SK-N-SH treated with all-trans-retinoic acid at 6 μM for 48 hours (cell line): ENCODE measurements around the gene KIRREL3.

ENCODE experiments used
- ATAC-seq: fragments of 200-7000 bp; cut with Tn5 transposase; 3 replicates; pipeline ENCODE4 v1.9.1; 2020; ENCODE audit warnings: mild to moderate bottlenecking, moderate library complexity
- ARNTL ChIP-seq: fragments of 450-650 bp; formaldehyde crosslinking; IDR thresholded peaks from 2 replicates; pipeline ENCODE4 v1.5.0; 2020; ENCODE audit warnings: low read depth, mild to moderate bottlenecking, moderate library complexity, borderline replicate concordance
- BACH2 ChIP-seq: fragments of 250-450 bp; sonication (Bioruptor Pico); IDR thresholded peaks from 2 replicates; pipeline ENCODE4 v1.9.0; 2021; ENCODE audit warnings: mild to moderate bottlenecking, borderline replicate concordance
- CSDC2 ChIP-seq: fragments of 250-450 bp; sonication (Bioruptor Pico); IDR thresholded peaks from 2 replicates; pipeline ENCODE4 v1.5.0; 2020; ENCODE audit warnings: mild to moderate bottlenecking, moderate library complexity
- ESRRG ChIP-seq: fragments of 250-450 bp; sonication (Bioruptor Pico); IDR thresholded peaks from 2 replicates; pipeline ENCODE4 v1.6.1; 2021; ENCODE audit warnings: mild to moderate bottlenecking
- GLIS3 ChIP-seq: fragments of 250-450 bp; sonication (Bioruptor Pico); IDR thresholded peaks from 2 replicates; pipeline ENCODE4 v1.5.0; 2020; ENCODE audit warnings: mild to moderate bottlenecking, moderate library complexity
- ISL1 ChIP-seq: fragments of 250-450 bp; sonication (Bioruptor Pico); IDR thresholded peaks from 2 replicates; pipeline ENCODE4 v2.1.2; 2022; ENCODE audit warnings: mild to moderate bottlenecking, moderate library complexity
- OSR1 ChIP-seq: fragments of 250-450 bp; sonication (Bioruptor Pico); IDR thresholded peaks from 2 replicates; pipeline ENCODE4 v1.8.0; 2022; ENCODE audit warnings: moderate library complexity, mild to moderate bottlenecking, inconsistent platforms
- PPARA ChIP-seq: fragments of 250-450 bp; sonication (Bioruptor Pico); IDR thresholded peaks from 2 replicates; pipeline ENCODE4 v1.5.0; 2020; ENCODE audit warnings: mild to moderate bottlenecking, borderline replicate concordance
- RARB ChIP-seq: fragments of 250-450 bp; sonication (Bioruptor Pico); IDR thresholded peaks from 2 replicates; pipeline ENCODE4 v1.8.0; 2021; ENCODE audit warnings: mild to moderate bottlenecking, moderate library complexity
- TCF4 ChIP-seq: fragments of 250-450 bp; sonication (Bioruptor Pico); IDR thresholded peaks from 2 replicates; pipeline ENCODE4 v1.8.0; 2021; ENCODE audit warnings: mild to moderate bottlenecking, moderate library complexity, borderline replicate concordance
- TOX ChIP-seq: fragments of 250-450 bp; sonication (Bioruptor Pico); IDR thresholded peaks from 2 replicates; pipeline ENCODE4 v1.8.0; 2021; ENCODE audit warnings: mild to moderate bottlenecking, moderate library complexity, borderline replicate concordance
- ZC3H10 ChIP-seq: fragments of 250-450 bp; sonication (Bioruptor Pico); IDR thresholded peaks from 2 replicates; pipeline ENCODE4 v1.5.1; 2021; ENCODE audit warnings: mild to moderate bottlenecking, moderate library complexity
- ZFP3 ChIP-seq: fragments of 250-450 bp; sonication (Bioruptor Pico); IDR thresholded peaks from 2 replicates; pipeline ENCODE4 v1.5.0; 2020; ENCODE audit warnings: mild to moderate bottlenecking, moderate library complexity
- ZFP30 ChIP-seq: fragments of 450-650 bp; formaldehyde crosslinking; IDR thresholded peaks from 2 replicates; pipeline ENCODE4 v1.5.0; 2022; ENCODE audit warnings: mild to moderate bottlenecking, moderate library complexity
- ZNF565 ChIP-seq: fragments of 450-650 bp; formaldehyde crosslinking; conservative IDR thresholded peaks from 2 replicates; pipeline ENCODE4 v1.5.0; 2020; ENCODE audit warnings: low read depth, mild to moderate bottlenecking, moderate library complexity
- ZNF70 ChIP-seq: fragments of 450-650 bp; formaldehyde crosslinking; IDR thresholded peaks from 2 replicates; pipeline ENCODE4 v1.5.0; 2020; ENCODE audit warnings: mild to moderate bottlenecking, moderate library complexity
- ZNF8 ChIP-seq: fragments of 450-650 bp; formaldehyde crosslinking; IDR thresholded peaks from 2 replicates; pipeline ENCODE4 v1.5.0; 2020; ENCODE audit warnings: mild to moderate bottlenecking, moderate library complexity
- TF ChIP-seq, protein P1 (sequence below): fragments of 250-450 bp; sonication (Bioruptor Pico); IDR thresholded peaks from 2 replicates; pipeline ENCODE4 v1.5.1; 2021; ENCODE audit warnings: mild to moderate bottlenecking, moderate library complexity
- TF ChIP-seq, protein P2 (sequence below): fragments of 250-450 bp; sonication (Bioruptor Pico); IDR thresholded peaks from 2 replicates; pipeline ENCODE4 v1.5.0; 2020; ENCODE audit warnings: mild to moderate bottlenecking, moderate library complexity
- TF ChIP-seq, protein P3 (sequence below): fragments of 250-450 bp; sonication (Bioruptor Pico); IDR thresholded peaks from 2 replicates; pipeline ENCODE4 v1.8.0; 2021; ENCODE audit warnings: low read depth, mild to moderate bottlenecking, moderate library complexity, borderline replicate concordance
- TF ChIP-seq, protein P4 (sequence below): fragments of 250-450 bp; sonication (Bioruptor Pico); IDR thresholded peaks from 2 replicates; pipeline ENCODE4 v1.8.0; 2020; ENCODE audit warnings: mild to moderate bottlenecking, moderate library complexity, borderline replicate concordance
- TF ChIP-seq, protein P5 (sequence below): fragments of 250-450 bp; sonication (Bioruptor Pico); IDR thresholded peaks from 2 replicates; pipeline ENCODE4 v1.5.1; 2020; ENCODE audit warnings: low read depth, mild to moderate bottlenecking, moderate library complexity

KIRREL3 gene

DNA sequence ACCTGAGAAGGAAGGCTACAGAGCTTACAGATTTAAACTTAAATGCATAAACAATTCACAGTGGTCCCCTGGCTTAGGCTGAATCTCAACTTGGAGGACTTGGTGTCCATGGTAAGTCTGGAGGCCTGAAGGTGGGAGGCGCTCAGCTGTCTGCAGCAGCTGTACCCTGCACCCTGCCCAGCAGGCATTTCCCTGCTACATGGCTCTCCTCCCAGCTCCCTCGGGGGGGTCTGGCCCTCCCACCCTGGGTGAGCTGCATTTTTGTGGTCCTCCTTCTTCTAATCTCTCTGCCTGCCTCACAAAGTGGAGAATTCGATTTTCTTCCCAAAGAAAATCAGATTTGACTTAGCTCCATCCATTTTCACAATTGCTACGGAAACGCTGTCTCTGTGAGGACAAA, 273.2 kb downstream of the KIRREL3 start:
- TF ChIP-seq ARNTL (no peak), TCF4 (CRISPR knock-in tag) (no peak), ZFP30 (CRISPR knock-in tag) (no peak), GLIS3 (CRISPR knock-in tag) (no peak), ZNF565 (CRISPR knock-in tag) (no peak), ZNF70 (CRISPR knock-in tag) (no peak), ESRRG (CRISPR knock-in tag) (no peak), ZFP3 (no peak), RARB (CRISPR knock-in tag) (no peak), TOX (CRISPR knock-in tag) (no peak), CSDC2 (CRISPR knock-in tag) (no peak), BACH2 (CRISPR knock-in tag) (no peak), ZNF8 (no peak), PPARA (CRISPR knock-in tag) (no peak), ISL1 (CRISPR knock-in tag) (no peak)
- TF ChIP-seq, protein P1, sequence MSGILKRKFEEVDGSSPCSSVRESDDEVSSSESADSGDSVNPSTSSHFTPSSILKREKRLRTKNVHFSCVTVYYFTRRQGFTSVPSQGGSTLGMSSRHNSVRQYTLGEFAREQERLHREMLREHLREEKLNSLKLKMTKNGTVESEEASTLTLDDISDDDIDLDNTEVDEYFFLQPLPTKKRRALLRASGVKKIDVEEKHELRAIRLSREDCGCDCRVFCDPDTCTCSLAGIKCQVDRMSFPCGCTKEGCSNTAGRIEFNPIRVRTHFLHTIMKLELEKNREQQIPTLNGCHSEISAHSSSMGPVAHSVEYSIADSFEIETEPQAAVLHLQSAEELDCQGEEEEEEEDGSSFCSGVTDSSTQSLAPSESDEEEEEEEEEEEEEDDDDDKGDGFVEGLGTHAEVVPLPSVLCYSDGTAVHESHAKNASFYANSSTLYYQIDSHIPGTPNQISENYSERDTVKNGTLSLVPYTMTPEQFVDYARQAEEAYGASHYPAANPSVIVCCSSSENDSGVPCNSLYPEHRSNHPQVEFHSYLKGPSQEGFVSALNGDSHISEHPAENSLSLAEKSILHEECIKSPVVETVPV (CRISPR knock-in tag): no peak
- TF ChIP-seq, protein P2, sequence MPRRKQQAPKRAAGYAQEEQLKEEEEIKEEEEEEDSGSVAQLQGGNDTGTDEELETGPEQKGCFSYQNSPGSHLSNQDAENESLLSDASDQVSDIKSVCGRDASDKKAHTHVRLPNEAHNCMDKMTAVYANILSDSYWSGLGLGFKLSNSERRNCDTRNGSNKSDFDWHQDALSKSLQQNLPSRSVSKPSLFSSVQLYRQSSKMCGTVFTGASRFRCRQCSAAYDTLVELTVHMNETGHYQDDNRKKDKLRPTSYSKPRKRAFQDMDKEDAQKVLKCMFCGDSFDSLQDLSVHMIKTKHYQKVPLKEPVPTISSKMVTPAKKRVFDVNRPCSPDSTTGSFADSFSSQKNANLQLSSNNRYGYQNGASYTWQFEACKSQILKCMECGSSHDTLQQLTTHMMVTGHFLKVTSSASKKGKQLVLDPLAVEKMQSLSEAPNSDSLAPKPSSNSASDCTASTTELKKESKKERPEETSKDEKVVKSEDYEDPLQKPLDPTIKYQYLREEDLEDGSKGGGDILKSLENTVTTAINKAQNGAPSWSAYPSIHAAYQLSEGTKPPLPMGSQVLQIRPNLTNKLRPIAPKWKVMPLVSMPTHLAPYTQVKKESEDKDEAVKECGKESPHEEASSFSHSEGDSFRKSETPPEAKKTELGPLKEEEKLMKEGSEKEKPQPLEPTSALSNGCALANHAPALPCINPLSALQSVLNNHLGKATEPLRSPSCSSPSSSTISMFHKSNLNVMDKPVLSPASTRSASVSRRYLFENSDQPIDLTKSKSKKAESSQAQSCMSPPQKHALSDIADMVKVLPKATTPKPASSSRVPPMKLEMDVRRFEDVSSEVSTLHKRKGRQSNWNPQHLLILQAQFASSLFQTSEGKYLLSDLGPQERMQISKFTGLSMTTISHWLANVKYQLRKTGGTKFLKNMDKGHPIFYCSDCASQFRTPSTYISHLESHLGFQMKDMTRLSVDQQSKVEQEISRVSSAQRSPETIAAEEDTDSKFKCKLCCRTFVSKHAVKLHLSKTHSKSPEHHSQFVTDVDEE: no peak
- TF ChIP-seq, protein P3, sequence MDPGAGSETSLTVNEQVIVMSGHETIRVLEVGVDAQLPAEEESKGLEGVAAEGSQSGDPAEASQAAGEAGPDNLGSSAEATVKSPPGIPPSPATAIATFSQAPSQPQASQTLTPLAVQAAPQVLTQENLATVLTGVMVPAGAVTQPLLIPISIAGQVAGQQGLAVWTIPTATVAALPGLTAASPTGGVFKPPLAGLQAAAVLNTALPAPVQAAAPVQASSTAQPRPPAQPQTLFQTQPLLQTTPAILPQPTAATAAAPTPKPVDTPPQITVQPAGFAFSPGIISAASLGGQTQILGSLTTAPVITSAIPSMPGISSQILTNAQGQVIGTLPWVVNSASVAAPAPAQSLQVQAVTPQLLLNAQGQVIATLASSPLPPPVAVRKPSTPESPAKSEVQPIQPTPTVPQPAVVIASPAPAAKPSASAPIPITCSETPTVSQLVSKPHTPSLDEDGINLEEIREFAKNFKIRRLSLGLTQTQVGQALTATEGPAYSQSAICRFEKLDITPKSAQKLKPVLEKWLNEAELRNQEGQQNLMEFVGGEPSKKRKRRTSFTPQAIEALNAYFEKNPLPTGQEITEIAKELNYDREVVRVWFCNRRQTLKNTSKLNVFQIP (CRISPR knock-in tag): no peak
- TF ChIP-seq, protein P4, sequence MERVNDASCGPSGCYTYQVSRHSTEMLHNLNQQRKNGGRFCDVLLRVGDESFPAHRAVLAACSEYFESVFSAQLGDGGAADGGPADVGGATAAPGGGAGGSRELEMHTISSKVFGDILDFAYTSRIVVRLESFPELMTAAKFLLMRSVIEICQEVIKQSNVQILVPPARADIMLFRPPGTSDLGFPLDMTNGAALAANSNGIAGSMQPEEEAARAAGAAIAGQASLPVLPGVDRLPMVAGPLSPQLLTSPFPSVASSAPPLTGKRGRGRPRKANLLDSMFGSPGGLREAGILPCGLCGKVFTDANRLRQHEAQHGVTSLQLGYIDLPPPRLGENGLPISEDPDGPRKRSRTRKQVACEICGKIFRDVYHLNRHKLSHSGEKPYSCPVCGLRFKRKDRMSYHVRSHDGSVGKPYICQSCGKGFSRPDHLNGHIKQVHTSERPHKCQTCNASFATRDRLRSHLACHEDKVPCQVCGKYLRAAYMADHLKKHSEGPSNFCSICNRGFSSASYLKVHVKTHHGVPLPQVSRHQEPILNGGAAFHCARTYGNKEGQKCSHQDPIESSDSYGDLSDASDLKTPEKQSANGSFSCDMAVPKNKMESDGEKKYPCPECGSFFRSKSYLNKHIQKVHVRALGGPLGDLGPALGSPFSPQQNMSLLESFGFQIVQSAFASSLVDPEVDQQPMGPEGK (CRISPR knock-in tag): no peak
- TF ChIP-seq, protein P5, sequence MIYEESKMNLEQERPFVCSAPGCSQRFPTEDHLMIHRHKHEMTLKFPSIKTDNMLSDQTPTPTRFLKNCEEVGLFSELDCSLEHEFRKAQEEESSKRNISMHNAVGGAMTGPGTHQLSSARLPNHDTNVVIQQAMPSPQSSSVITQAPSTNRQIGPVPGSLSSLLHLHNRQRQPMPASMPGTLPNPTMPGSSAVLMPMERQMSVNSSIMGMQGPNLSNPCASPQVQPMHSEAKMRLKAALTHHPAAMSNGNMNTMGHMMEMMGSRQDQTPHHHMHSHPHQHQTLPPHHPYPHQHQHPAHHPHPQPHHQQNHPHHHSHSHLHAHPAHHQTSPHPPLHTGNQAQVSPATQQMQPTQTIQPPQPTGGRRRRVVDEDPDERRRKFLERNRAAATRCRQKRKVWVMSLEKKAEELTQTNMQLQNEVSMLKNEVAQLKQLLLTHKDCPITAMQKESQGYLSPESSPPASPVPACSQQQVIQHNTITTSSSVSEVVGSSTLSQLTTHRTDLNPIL (CRISPR knock-in tag): no peak
- ATAC-seq: no peak

DNA sequence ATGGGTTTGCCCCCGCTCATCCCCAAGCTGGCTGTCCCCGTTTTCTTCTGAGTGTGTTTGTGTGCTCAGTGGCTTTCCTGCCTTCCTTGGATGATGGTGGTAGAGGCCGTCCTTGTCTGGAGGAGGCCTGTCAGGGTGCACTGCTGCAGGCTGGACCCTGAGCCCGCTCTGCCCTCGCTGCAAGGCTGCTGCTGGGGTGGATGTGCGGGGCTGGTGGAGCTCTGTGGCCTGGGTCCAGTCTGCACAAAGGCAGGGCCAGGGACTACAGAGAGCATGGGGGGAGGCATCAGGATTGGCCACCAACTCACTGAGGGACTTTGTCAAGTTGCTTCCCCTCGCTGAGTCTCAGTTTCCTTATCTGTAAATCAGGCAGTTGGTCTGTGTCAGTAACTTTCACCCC, 275.0 kb downstream of the KIRREL3 start:
- peak; percentile 26 for ATAC-seq
- TF ChIP-seq ESRRG (CRISPR knock-in tag): no peak
- TF ChIP-seq ISL1 (CRISPR knock-in tag): no peak
- no peak for TF ChIP-seq RARB (CRISPR knock-in tag)
- no peak for TF ChIP-seq ZNF8
- TF ChIP-seq ZNF70 (CRISPR knock-in tag): no peak
- no peak for TF ChIP-seq OSR1 (CRISPR knock-in tag)
- TF ChIP-seq, protein P4 (CRISPR knock-in tag): no peak
- no peak for TF ChIP-seq ZFP3
- TF ChIP-seq ZC3H10 (CRISPR knock-in tag): no peak
- TF ChIP-seq, protein P1 (CRISPR knock-in tag): no peak
- TF ChIP-seq TCF4 (CRISPR knock-in tag): no peak
- TF ChIP-seq ARNTL: no peak
- TF ChIP-seq, protein P3 (CRISPR knock-in tag): no peak
- TF ChIP-seq, protein P2: no peak
